Smooth muscle cell (in vitro differentiated cells): ENCODE results near the gene CREBBP. TPM values are rescaled to one million over a fixed set of nuclear protein-coding genes. Genes with fewer than 3 reads are reported as not detected.
"Not testable (repeated sequence)": the region's sequence is repeated elsewhere in the genome, so short reads cannot be mapped to it uniquely, and the experiment has no call there.

ENCODE experiments used
- DNase-seq: peaks from one replicate; lab custom pipeline; 2025; ENCODE audit not compliant: unreplicated experiment; lab: John Stamatoyannopoulos, UW
- H2AFZ ChIP-seq: fragments of 200-600 bp; sonication (generic); 2 replicates; pipeline ENCODE4 v1.6.0; 2016; ENCODE audit warnings: antibody characterized with exemption, low read depth, mild to moderate bottlenecking
- H3F3A ChIP-seq: fragments of 200-600 bp; sonication (generic); 2 replicates; pipeline ENCODE4 v1.6.0; 2017; ENCODE audit warnings: antibody characterized with exemption, low read depth
- H3K27ac ChIP-seq: fragments of 200-600 bp; sonication (generic); 2 replicates; pipeline ENCODE4 v1.5.1; 2016; ENCODE audit warnings: low read depth, mild to moderate bottlenecking
- H3K27me3 ChIP-seq: fragments of 200-600 bp; sonication (generic); 2 replicates; pipeline ENCODE4 v1.6.1; 2016; ENCODE audit warnings: low read depth, mild to moderate bottlenecking
- H3K36me3 ChIP-seq: fragments of 200-600 bp; sonication (generic); 2 replicates; pipeline ENCODE4 v1.5.1; 2016; ENCODE audit warnings: low read depth
- H3K4me1 ChIP-seq: fragments of 200-600 bp; sonication (generic); 2 replicates; pipeline ENCODE4 v1.5.1; 2016; ENCODE audit warnings: low read depth
- H3K4me2 ChIP-seq: fragments of 200-600 bp; sonication (generic); 2 replicates; pipeline ENCODE4 v1.6.0; 2016; ENCODE audit warnings: mild to moderate bottlenecking
- H3K4me3 ChIP-seq: fragments of 200-600 bp; sonication (generic); 2 replicates; pipeline ENCODE4 v1.5.1; 2016; ENCODE audit warnings: mild to moderate bottlenecking
- H3K79me2 ChIP-seq: fragments of 200-600 bp; sonication (generic); 2 replicates; pipeline ENCODE4 v1.6.0; 2016; ENCODE audit warnings: low read depth, mild to moderate bottlenecking
- H3K9ac ChIP-seq: fragments of 200-600 bp; sonication (generic); 2 replicates; pipeline ENCODE4 v1.6.0; 2016; ENCODE audit warnings: low read depth
- H3K9me3 ChIP-seq: fragments of 200-600 bp; sonication (generic); replicated peaks from 2 replicates; pipeline ENCODE4 v1.5.1; 2016; ENCODE audit warnings: low read depth
- H4K20me1 ChIP-seq: fragments of 200-600 bp; sonication (generic); 2 replicates; pipeline ENCODE4 v1.6.0; 2016; ENCODE audit warnings: low read depth
- CTCF ChIP-seq: fragments of 200-600 bp; sonication (generic); IDR thresholded peaks from 2 replicates; pipeline ENCODE4 v1.5.1; 2017; ENCODE audit warnings: borderline replicate concordance, mild to moderate bottlenecking, antibody characterized with exemption; ENCODE audit not compliant: insufficient read depth, poor library complexity, severe bottlenecking
- WGBS: methylation state at CpG from one replicate; pipeline ENCODE4 v1.1.7; 2016; ENCODE audit warnings: low lambda C conversion rate; 5-methylcytosine and 5-hydroxymethylcytosine counted together
- polyA plus RNA-seq: library from polyadenylated mRNA; unstranded; fragments of >200 nt; fragmentation: Nextera tagmentation; extraction: Ambion mirVana; gene quantifications from 2 replicates; pipeline ENCODE4 v1.2.1, GENCODE V29; 2016
- total RNA-seq: library from RNA; depleted of rRNA; stranded (reverse); fragments of >200 nt; gene quantifications from 2 replicates; pipeline ENCODE4 v1.2.3, GENCODE V29; 2014

Gene CREBBP
- total and polyA plus RNA-seq, 2 experiments from 2014 or later, result 14.3 to 19.6 TPM

GRCh38 chr16:3889059-3889458 is 8.5 kb upstream of the CREBBP start:
- peaks cover 3% of the 10 kb centered on the region for H3K27me3 ChIP-seq
- H3K9ac ChIP-seq, result no peak overlapping the region
- H3K79me2 ChIP-seq, result no peaks in the 10 kb centered on the region
- H2AFZ ChIP-seq, result no peak overlapping the region
- no peaks in the 10 kb centered on the region for H4K20me1 ChIP-seq
- H3K4me2 ChIP-seq, result no peak overlapping the region
- TF ChIP-seq CTCF, result no peak
- no peaks in the 10 kb centered on the region for H3F3A ChIP-seq
- no peak overlapping the region for H3K4me3 ChIP-seq
- DNase-seq, result no peak
- H3K4me1 ChIP-seq, result no peaks in the 10 kb centered on the region
- 93% methylated on average over 4 of the region's 4 CpGs for WGBS
- H3K9me3 ChIP-seq, result no peaks in the 10 kb centered on the region
- no peaks in the 10 kb centered on the region for H3K36me3 ChIP-seq
- H3K27ac ChIP-seq, result no peak overlapping the region

- H3K79me2 ChIP-seq, H3K9ac ChIP-seq, H3K36me3 ChIP-seq, H4K20me1 ChIP-seq, H3K9me3 ChIP-seq, H3F3A ChIP-seq, DNase-seq, H3K27me3 ChIP-seq, H3K4me1 ChIP-seq, H3K27ac ChIP-seq, H2AFZ ChIP-seq, H3K4me3 ChIP-seq, H3K4me2 ChIP-seq: not testable (repeated sequence)
- 94% methylated on average over 5 of the region's 5 CpGs for WGBS
Observed at GRCh38 chr16:3885999-3886398, 5.5 kb upstream of the CREBBP start.

GRCh38 chr16:3884398-3884797 is 3.9 kb upstream of the CREBBP start:
- H3F3A ChIP-seq, result no peaks in the 10 kb centered on the region
- no peak overlapping the region for H3K9ac ChIP-seq
- H3K36me3 ChIP-seq, result no peaks in the 10 kb centered on the region
- no peak for TF ChIP-seq CTCF
- no peak overlapping the region for H3K27ac ChIP-seq
- DNase-seq, result no peak
- 79% methylated on average over 6 of the region's 6 CpGs for WGBS
- H3K27me3 ChIP-seq, result peaks cover 3% of the 10 kb centered on the region
- H3K4me2 ChIP-seq, result no peak overlapping the region
- no peak overlapping the region for H3K4me3 ChIP-seq
- H3K4me1 ChIP-seq, result no peaks in the 10 kb centered on the region
- H3K79me2 ChIP-seq, result peaks cover 4% of the 10 kb centered on the region
- H3K9me3 ChIP-seq, result no peaks in the 10 kb centered on the region
- H4K20me1 ChIP-seq, result peaks cover 4% of the 10 kb centered on the region
- no peak overlapping the region for H2AFZ ChIP-seq

- Histone ChIP-seq H3F3A (no peaks in the 10 kb centered on the region), H2AFZ (no peak overlapping the region), H3K9me3 (no peaks in the 10 kb centered on the region), H3K9ac (no peak overlapping the region), H3K27ac (no peak overlapping the region), H4K20me1 (peaks cover 23% of the 10 kb centered on the region), H3K4me2 (no peak overlapping the region), H3K4me1 (peaks cover 11% of the 10 kb centered on the region), H3K79me2 (peaks cover 23% of the 10 kb centered on the region), H3K27me3 (no peaks in the 10 kb centered on the region), H3K36me3 (no peaks in the 10 kb centered on the region), H3K4me3 (no peak overlapping the region)
- DNase-seq, result no peak
- 100% methylated on average over 3 of the region's 3 CpGs for WGBS
- no peak for TF ChIP-seq CTCF
Observed at GRCh38 chr16:3882531-3882930, 2.0 kb upstream of the CREBBP start.
